Natural killer cell (primary cell): ENCODE results near the gene ARID2. TPM values are rescaled to one million over a fixed set of nuclear protein-coding genes. Genes with fewer than 3 reads are reported as not detected.
A peak's percentile ranks its signal among the peaks of the same experiment; 100 is the strongest.

Experiments used
- ATAC-seq, 3 donors: fragments of 150-1000 bp in 2 of 3; fragments of 200-7000 bp in 1 of 3; cut with Tn5 transposase; 1 replicate in 1 of 3; 2 replicates in 2 of 3; pipeline ENCODE4 v1.10.0; 2021; ENCODE audit warnings: mild to moderate bottlenecking in 2 of 3, moderate library complexity in 2 of 3
- DNase-seq, 2 donors: peaks; one replicate each; pipeline versions ENCODE4 v3.0.0 to v3.0.0-alpha.2; 2013 to 2021; ENCODE audit warnings: mixed read lengths in 1 of 2
- H3K27ac ChIP-seq: one replicate; pipeline ENCODE4 v1.5.1; 2013; ENCODE audit warnings: mild to moderate bottlenecking, low read length
- H3K27me3 ChIP-seq: one replicate; pipeline ENCODE4 v1.6.1; 2013; ENCODE audit warnings: low read length; ENCODE audit not compliant: control insufficient read depth, insufficient read depth
- H3K36me3 ChIP-seq: one replicate; pipeline ENCODE4 v1.6.1; 2013; ENCODE audit warnings: low read length; ENCODE audit not compliant: control insufficient read depth, insufficient read depth
- H3K4me1 ChIP-seq: one replicate; pipeline ENCODE4 v1.6.1; 2013; ENCODE audit warnings: low read length; ENCODE audit not compliant: control insufficient read depth, insufficient read depth
- H3K4me3 ChIP-seq: one replicate; pipeline ENCODE4 v1.5.1; 2013; ENCODE audit warnings: low read length
- H3K9me3 ChIP-seq: one replicate; pipeline ENCODE4 v1.6.1; 2013; ENCODE audit warnings: low read length; ENCODE audit not compliant: control insufficient read depth, insufficient read depth
- H3K27ac Mint-ChIP-seq, 2 donors: one replicate each; pipeline ENCODE4 v1.8.0; 2022; ENCODE audit warnings: mild to moderate bottlenecking in 2 of 2, mixed read lengths in 2 of 2, moderate library complexity in 1 of 2
- H3K27me3 Mint-ChIP-seq, 2 donors: one replicate each; pipeline ENCODE4 v1.8.0; 2022; ENCODE audit warnings: low read depth in 2 of 2, mixed read lengths in 2 of 2
- H3K36me3 Mint-ChIP-seq: one replicate; pipeline ENCODE4 v1.8.0; 2022; ENCODE audit warnings: mixed read lengths
- H3K4me1 Mint-ChIP-seq, 2 donors: one replicate each; pipeline ENCODE4 v1.8.0; 2022; ENCODE audit warnings: mixed read lengths in 2 of 2
- H3K4me3 Mint-ChIP-seq: one replicate; pipeline ENCODE4 v1.8.0; 2022; ENCODE audit warnings: mild to moderate bottlenecking, moderate library complexity, mixed read lengths
- H3K9me3 Mint-ChIP-seq, 2 donors: one replicate each; pipeline ENCODE4 v1.8.0; 2022; ENCODE audit warnings: mixed read lengths in 2 of 2
- CTCF ChIP-seq: fragments of 200-600 bp; IDR thresholded peaks from one replicate; pipeline ENCODE4 v1.8.0; 2022; ENCODE audit warnings: antibody characterized with exemption
- WGBS: methylation state at CpG from one replicate; pipeline ENCODE4 v1.1.7; 2013; ENCODE audit warnings: missing lambda C conversion rate; ENCODE audit not compliant: insufficient coverage; 5-methylcytosine and 5-hydroxymethylcytosine counted together
- intact Hi-C: fragments of 100-400 bp; cut with micrococcal nuclease; formaldehyde crosslinking; loops from one replicate; pipeline ENCODE4 v1.14.2; 2022
- total RNA-seq, 4 donors: library from RNA; stranded (reverse); fragments of 120-200 nt in 1 of 4; gene quantifications; one replicate each; pipeline versions ENCODE4 v1.2.3 to v1.2.4, GENCODE V29; 2013 to 2022

Gene ARID2
- total RNA-seq, 3 donors from 2014 or later (not counting 1 experiment from before 2014, with no cell fraction given), result 75.2 to 95.7 (median 79.8) TPM

GRCh38 chr12:45909041-45909713 lies 179.7 kb downstream of the ARID2 start:
- 100% methylated on average over 3 of the region's 4 CpGs for WGBS
- H3K9me3 ChIP-seq, result no peaks in the 10 kb centered on the region

GRCh38 chr12:45912774-45913173 lies 183.3 kb downstream of the ARID2 start:
- 97% methylated on average over 2 of the region's 3 CpGs for WGBS
- no peaks in the 10 kb centered on the region for H3K36me3 Mint-ChIP-seq
- DNase-seq, result no peak
- peaks cover 7% of the 10 kb centered on the region for H3K36me3 ChIP-seq
- no peak for TF ChIP-seq CTCF
- H3K4me3 Mint-ChIP-seq, result no peak overlapping the region
- no peaks in the 10 kb centered on the region for H3K9me3 Mint-ChIP-seq
- H3K27ac ChIP-seq, result no peak overlapping the region
- no peak overlapping the region for H3K4me3 ChIP-seq
- H3K9me3 ChIP-seq, result no peaks in the 10 kb centered on the region
- intact Hi-C loops, result no loop called here
- no peaks in the 10 kb centered on the region for H3K27me3 ChIP-seq
- H3K4me1 ChIP-seq, result no peaks in the 10 kb centered on the region
- no peak for ATAC-seq
- H3K27me3 Mint-ChIP-seq, result no peaks in the 10 kb centered on the region
- no peak overlapping the region for H3K27ac Mint-ChIP-seq
- peaks cover 6 to 7% of the 10 kb centered on the region in 2 donors for H3K4me1 Mint-ChIP-seq

More at GRCh38 chr12:45909041-45909713, 179.7 kb downstream of the ARID2 start:
- H3K27me3 ChIP-seq, result no peaks in the 10 kb centered on the region
- H3K36me3 Mint-ChIP-seq, result no peaks in the 10 kb centered on the region
- no peaks in the 10 kb centered on the region for H3K9me3 Mint-ChIP-seq
- H3K27ac Mint-ChIP-seq, result no peak overlapping the region
- H3K4me3 Mint-ChIP-seq, result no peak overlapping the region
- TF ChIP-seq CTCF, result no peak
- H3K4me1 Mint-ChIP-seq, result peaks cover 0 to 6% of the 10 kb centered on the region in 2 donors
- DNase-seq, result no peak
- peaks cover 16% of the 10 kb centered on the region for H3K36me3 ChIP-seq
- ATAC-seq, result no peak
- no peak overlapping the region for H3K4me3 ChIP-seq
- no peak overlapping the region for H3K27ac ChIP-seq
- no peaks in the 10 kb centered on the region for H3K27me3 Mint-ChIP-seq
- H3K4me1 ChIP-seq, result no peaks in the 10 kb centered on the region
- intact Hi-C loops, result no loop called here

- ATAC-seq (no peak), DNase-seq (no peak)
- Histone ChIP-seq H3K36me3 (peaks cover 12% of the 10 kb centered on the region), H3K9me3 (no peaks in the 10 kb centered on the region), H3K4me1 (no peaks in the 10 kb centered on the region), H3K27me3 (no peaks in the 10 kb centered on the region), H3K27ac (no peak overlapping the region), H3K4me3 (no peak overlapping the region)
- H3K9me3 Mint-ChIP-seq, result no peaks in the 10 kb centered on the region
- no peak overlapping the region for H3K27ac Mint-ChIP-seq
- intact Hi-C loops, result no loop called here
- no peak overlapping the region for H3K4me3 Mint-ChIP-seq
- peaks cover 6 to 7% of the 10 kb centered on the region in 2 donors for H3K4me1 Mint-ChIP-seq
- H3K36me3 Mint-ChIP-seq, result no peaks in the 10 kb centered on the region
- no peak for TF ChIP-seq CTCF
- WGBS, result 62% methylated on average over 1 of the region's 2 CpGs
- no peaks in the 10 kb centered on the region for H3K27me3 Mint-ChIP-seq
These were observed 184.1 kb downstream of the ARID2 start for GRCh38 chr12:45913631-45914030.

- no peaks in the 10 kb centered on the region for H3K27me3 Mint-ChIP-seq
- peak overlapping the region in 1 of 2 donors; percentile 18 for H3K27ac Mint-ChIP-seq
- ATAC-seq (peak; percentile 24 to 82 (median 61)), DNase-seq (no peak)
- H3K4me3 Mint-ChIP-seq, result no peak overlapping the region
- Histone ChIP-seq H3K27me3 (no peaks in the 10 kb centered on the region), H3K4me3 (no peak overlapping the region), H3K4me1 (no peaks in the 10 kb centered on the region), H3K36me3 (peaks cover 11% of the 10 kb centered on the region), H3K27ac (no peak overlapping the region), H3K9me3 (no peaks in the 10 kb centered on the region)
- no peaks in the 10 kb centered on the region for H3K9me3 Mint-ChIP-seq
- intact Hi-C loops, result no loop called here
- no peak for TF ChIP-seq CTCF
- WGBS, result 54% methylated on average over 1 of the region's 1 CpG
- H3K4me1 Mint-ChIP-seq, result peaks cover 6 to 7% of the 10 kb centered on the region in 2 donors
- H3K36me3 Mint-ChIP-seq, result no peaks in the 10 kb centered on the region
These were observed 184.6 kb downstream of the ARID2 start for GRCh38 chr12:45914090-45914489.
